Natural killer cell (primary cell): Measurements from ENCODE around the gene GPATCH2. TPM values are rescaled to one million over a fixed set of nuclear protein-coding genes. Genes with fewer than 3 reads are reported as not detected.

Source experiments
- ATAC-seq, 3 donors: fragments of 150-1000 bp in 2 of 3; fragments of 200-7000 bp in 1 of 3; cut with Tn5 transposase; 1 replicate in 1 of 3; 2 replicates in 2 of 3; pipeline ENCODE4 v1.10.0; 2021; ENCODE audit warnings: mild to moderate bottlenecking in 2 of 3, moderate library complexity in 2 of 3
- DNase-seq, 2 donors: peaks; one replicate each; pipeline versions ENCODE4 v3.0.0 to v3.0.0-alpha.2; 2013 to 2021; ENCODE audit warnings: mixed read lengths in 1 of 2
- H3K27ac ChIP-seq: one replicate; pipeline ENCODE4 v1.5.1; 2013; ENCODE audit warnings: mild to moderate bottlenecking, low read length
- H3K27me3 ChIP-seq: one replicate; pipeline ENCODE4 v1.6.1; 2013; ENCODE audit warnings: low read length; ENCODE audit not compliant: control insufficient read depth, insufficient read depth
- H3K36me3 ChIP-seq: one replicate; pipeline ENCODE4 v1.6.1; 2013; ENCODE audit warnings: low read length; ENCODE audit not compliant: control insufficient read depth, insufficient read depth
- H3K4me1 ChIP-seq: one replicate; pipeline ENCODE4 v1.6.1; 2013; ENCODE audit warnings: low read length; ENCODE audit not compliant: control insufficient read depth, insufficient read depth
- H3K4me3 ChIP-seq: one replicate; pipeline ENCODE4 v1.5.1; 2013; ENCODE audit warnings: low read length
- H3K9me3 ChIP-seq: one replicate; pipeline ENCODE4 v1.6.1; 2013; ENCODE audit warnings: low read length; ENCODE audit not compliant: control insufficient read depth, insufficient read depth
- H3K27ac Mint-ChIP-seq, 2 donors: one replicate each; pipeline ENCODE4 v1.8.0; 2022; ENCODE audit warnings: mild to moderate bottlenecking in 2 of 2, mixed read lengths in 2 of 2, moderate library complexity in 1 of 2
- H3K27me3 Mint-ChIP-seq, 2 donors: one replicate each; pipeline ENCODE4 v1.8.0; 2022; ENCODE audit warnings: low read depth in 2 of 2, mixed read lengths in 2 of 2
- H3K36me3 Mint-ChIP-seq: one replicate; pipeline ENCODE4 v1.8.0; 2022; ENCODE audit warnings: mixed read lengths
- H3K4me1 Mint-ChIP-seq, 2 donors: one replicate each; pipeline ENCODE4 v1.8.0; 2022; ENCODE audit warnings: mixed read lengths in 2 of 2
- H3K4me3 Mint-ChIP-seq: one replicate; pipeline ENCODE4 v1.8.0; 2022; ENCODE audit warnings: mild to moderate bottlenecking, moderate library complexity, mixed read lengths
- H3K9me3 Mint-ChIP-seq, 2 donors: one replicate each; pipeline ENCODE4 v1.8.0; 2022; ENCODE audit warnings: mixed read lengths in 2 of 2
- CTCF ChIP-seq: fragments of 200-600 bp; IDR thresholded peaks from one replicate; pipeline ENCODE4 v1.8.0; 2022; ENCODE audit warnings: antibody characterized with exemption
- WGBS: methylation state at CpG from one replicate; pipeline ENCODE4 v1.1.7; 2013; ENCODE audit warnings: missing lambda C conversion rate; ENCODE audit not compliant: insufficient coverage; 5-methylcytosine and 5-hydroxymethylcytosine counted together
- intact Hi-C: fragments of 100-400 bp; cut with micrococcal nuclease; formaldehyde crosslinking; loops from one replicate; pipeline ENCODE4 v1.14.2; 2022
- total RNA-seq, 4 donors: library from RNA; stranded (reverse); fragments of 120-200 nt in 1 of 4; gene quantifications; one replicate each; pipeline versions ENCODE4 v1.2.3 to v1.2.4, GENCODE V29; 2013 to 2022

GPATCH2 gene
- total RNA-seq, 3 donors from 2014 or later (not counting 1 experiment from before 2014, with no cell fraction given), result 10.4 to 15.4 (median 11.7) TPM

- DNase-seq, result no peak
- Histone ChIP-seq H3K4me3 (no peak overlapping the region), H3K36me3 (peaks cover 4% of the 10 kb centered on the region), H3K4me1 (no peaks in the 10 kb centered on the region), H3K27me3 (no peaks in the 10 kb centered on the region), H3K9me3 (no peaks in the 10 kb centered on the region), H3K27ac (no peak overlapping the region)
- peaks cover 0 to under 1% of the 10 kb centered on the region in 2 donors for H3K9me3 Mint-ChIP-seq
- no peak for TF ChIP-seq CTCF
- intact Hi-C loops, result no loop called here
- no peak overlapping the region for H3K27ac Mint-ChIP-seq
- H3K36me3 Mint-ChIP-seq, result peaks cover 10% of the 10 kb centered on the region
- H3K4me3 Mint-ChIP-seq, result no peak overlapping the region
- H3K4me1 Mint-ChIP-seq, result no peaks in the 10 kb centered on the region
- H3K27me3 Mint-ChIP-seq, result no peaks in the 10 kb centered on the region
- no peak for ATAC-seq
Measured at GRCh38 chr1:217495249-217495648, 135.6 kb downstream of the GPATCH2 start.

- 71% methylated on average over 1 of the region's 2 CpGs for WGBS
- Histone ChIP-seq H3K27ac (no peak overlapping the region), H3K4me3 (no peak overlapping the region), H3K9me3 (no peaks in the 10 kb centered on the region), H3K27me3 (no peaks in the 10 kb centered on the region), H3K36me3 (peaks cover 4% of the 10 kb centered on the region), H3K4me1 (no peaks in the 10 kb centered on the region)
- H3K4me3 Mint-ChIP-seq, result no peak overlapping the region
- H3K27ac Mint-ChIP-seq, result no peak overlapping the region
- H3K9me3 Mint-ChIP-seq, result peaks cover 0 to 3% of the 10 kb centered on the region in 2 donors
- ATAC-seq (no peak), DNase-seq (no peak)
- intact Hi-C loops, result no loop called here
- H3K4me1 Mint-ChIP-seq, result no peaks in the 10 kb centered on the region
- TF ChIP-seq CTCF, result no peak
- H3K36me3 Mint-ChIP-seq, result peaks cover 15% of the 10 kb centered on the region
- H3K27me3 Mint-ChIP-seq, result no peaks in the 10 kb centered on the region
Measured at GRCh38 chr1:217494767-217495166, 136.1 kb downstream of the GPATCH2 start.

GRCh38 chr1:217493290-217493689 is 137.6 kb downstream of the GPATCH2 start:
- Mint-ChIP-seq H3K27ac (no peak overlapping the region), H3K9me3 (peaks cover 0 to 3% of the 10 kb centered on the region in 2 donors), H3K4me3 (no peak overlapping the region), H3K36me3 (peaks cover 15% of the 10 kb centered on the region), H3K27me3 (no peaks in the 10 kb centered on the region), H3K4me1 (no peaks in the 10 kb centered on the region)
- Histone ChIP-seq H3K27me3 (no peaks in the 10 kb centered on the region), H3K9me3 (no peaks in the 10 kb centered on the region), H3K4me1 (no peaks in the 10 kb centered on the region), H3K27ac (no peak overlapping the region), H3K4me3 (no peak overlapping the region), H3K36me3 (peaks cover 4% of the 10 kb centered on the region)
- no peak for TF ChIP-seq CTCF
- no peak for DNase-seq
- no CpG with 5 or more reads among the region's 1 CpG for WGBS
- no peak for ATAC-seq
- intact Hi-C loops, result no loop called here

- Histone ChIP-seq H3K27me3 (no peaks in the 10 kb centered on the region), H3K4me1 (peaks cover 2% of the 10 kb centered on the region), H3K27ac (no peak overlapping the region), H3K4me3 (no peak overlapping the region), H3K36me3 (no peaks in the 10 kb centered on the region), H3K9me3 (no peaks in the 10 kb centered on the region)
- H3K36me3 Mint-ChIP-seq, result peaks cover 5% of the 10 kb centered on the region
- no peak overlapping the region for H3K27ac Mint-ChIP-seq
- TF ChIP-seq CTCF, result no peak
- H3K9me3 Mint-ChIP-seq, result peaks cover 3 to 6% of the 10 kb centered on the region in 2 donors
- H3K4me1 Mint-ChIP-seq, result peaks cover 12 to 18% of the 10 kb centered on the region in 2 donors
- intact Hi-C loops, result no loop called here
- DNase-seq, result no peak
- H3K4me3 Mint-ChIP-seq, result no peak overlapping the region
- no peak for ATAC-seq
- no peaks in the 10 kb centered on the region for H3K27me3 Mint-ChIP-seq
Measured at GRCh38 chr1:217484871-217485270, 146.0 kb downstream of the GPATCH2 start.
